B cell (primary cell): ENCODE measurements around the gene ADI1. TPM values are rescaled to one million over a fixed set of nuclear protein-coding genes. Genes with fewer than 3 reads are reported as not detected.

Experiments used
- ATAC-seq: fragments of 200-7000 bp; cut with Tn5 transposase; one replicate; pipeline ENCODE4 v1.10.0; 2021; ENCODE audit warnings: low read depth, mild to moderate bottlenecking, moderate number of reproducible peaks, moderate library complexity
- CTCF ChIA-PET: fragments of 350-600 bp; sonication (Branson Sonifier 250); formaldehyde crosslinking; loops from one replicate; lab custom pipeline; 2021; ENCODE audit warnings: antibody characterized with exemption, inconsistent platforms; lab: Charles Lee
- POLR2A ChIA-PET: fragments of 350-600 bp; sonication (Branson Sonifier 250); formaldehyde crosslinking; loops from one replicate; lab custom pipeline; 2021; ENCODE audit warnings: antibody characterized with exemption; lab: Charles Lee
- DNase-seq: peaks from one replicate; pipeline ENCODE4 v3.0.0; 2013
- H2AFZ ChIP-seq: 2 replicates; pipeline ENCODE4 v1.6.1; 2012; ENCODE audit warnings: mild to moderate bottlenecking, low read depth, low read length; ENCODE audit not compliant: insufficient read depth, poor library complexity, severe bottlenecking
- H3K27ac ChIP-seq, 2 donors: 1 replicate in 1 of 2; 2 replicates in 1 of 2; pipeline ENCODE4 v1.5.1; 2012 to 2013; ENCODE audit warnings: low read length in 2 of 2, mild to moderate bottlenecking in 2 of 2, moderate library complexity in 1 of 2
- H3K27me3 ChIP-seq, 4 experiments: fragments of 200-600 bp in 1 of 4; sonication (generic) in 1 of 4; replicated peaks in 1 of 4; 1 replicate in 2 of 4; 2 replicates in 2 of 4; pipeline versions ENCODE4 v1.6.1 to v1.7.0; 2013 to 2016; ENCODE audit warnings: low read length in 3 of 4, mild to moderate bottlenecking in 2 of 4, mixed read lengths in 1 of 4, moderate library complexity in 1 of 4; ENCODE audit not compliant: insufficient read depth in 4 of 4, control insufficient read depth in 3 of 4; ENCODE audit errors: control extremely low read depth in 1 of 4
- H3K36me3 ChIP-seq, 2 experiments: replicated peaks in 1 of 2; 1 replicate in 1 of 2; 2 replicates in 1 of 2; pipeline versions ENCODE4 v1.6.1 to v1.7.1; 2013; ENCODE audit warnings: low read length in 1 of 2; ENCODE audit not compliant: insufficient read depth in 2 of 2, control insufficient read depth in 1 of 2; ENCODE audit errors: control extremely low read depth in 1 of 2, extremely low read depth in 1 of 2
- H3K4me1 ChIP-seq, 2 donors: fragments of 200-600 bp in 1 of 2; sonication (generic) in 1 of 2; 1 replicate in 1 of 2; 2 replicates in 1 of 2; pipeline versions ENCODE4 v1.5.1 to v1.6.1; 2013 to 2017; ENCODE audit warnings: low read length in 2 of 2; ENCODE audit not compliant: control insufficient read depth in 2 of 2, insufficient read depth in 2 of 2
- H3K4me2 ChIP-seq: replicated peaks from 2 replicates; pipeline ENCODE3; 2012; ENCODE audit warnings: mild to moderate bottlenecking, low read depth, low read length; ENCODE audit not compliant: poor library complexity, severe bottlenecking
- H3K4me3 ChIP-seq, 5 experiments: fragments of 200-600 bp in 1 of 5; sonication (generic) in 1 of 5; 1 replicate in 3 of 5; 2 replicates in 2 of 5; pipeline versions ENCODE4 v1.5.1 to v1.7.0; 2011 to 2016; ENCODE audit warnings: low read length in 4 of 5, mild to moderate bottlenecking in 4 of 5, low read depth in 2 of 5, control low read depth in 1 of 5, moderate library complexity in 1 of 5; ENCODE audit not compliant: insufficient read depth in 1 of 5; ENCODE audit errors: control extremely low read depth in 1 of 5, extremely low read depth in 1 of 5
- H3K79me2 ChIP-seq: fragments of 200-600 bp; sonication (generic); one replicate; pipeline ENCODE4 v1.6.0; 2016; ENCODE audit warnings: low read length; ENCODE audit not compliant: control insufficient read depth, insufficient read depth
- H3K9ac ChIP-seq: fragments of 200-600 bp; sonication (generic); 2 replicates; pipeline ENCODE4 v1.6.1; 2017; ENCODE audit warnings: mild to moderate bottlenecking, low read length, moderate library complexity
- H3K9me3 ChIP-seq, 3 donors: one replicate each; pipeline versions ENCODE4 v1.6.1 to v1.7.1; 2013; ENCODE audit warnings: low read length in 2 of 3; ENCODE audit not compliant: control insufficient read depth in 2 of 3, insufficient read depth in 1 of 3; ENCODE audit errors: control extremely low read depth in 1 of 3
- H4K20me1 ChIP-seq: 2 replicates; pipeline ENCODE4 v1.6.0; 2012; ENCODE audit warnings: mild to moderate bottlenecking, low read length; ENCODE audit not compliant: insufficient read depth, control insufficient read depth, poor library complexity, severe bottlenecking
- H3K27ac Mint-ChIP-seq: one replicate; pipeline ENCODE4 v1.8.0; 2021; ENCODE audit warnings: mixed read lengths
- H3K27me3 Mint-ChIP-seq: one replicate; pipeline ENCODE4 v1.8.0; 2021; ENCODE audit warnings: mixed read lengths
- H3K4me1 Mint-ChIP-seq: one replicate; pipeline ENCODE4 v1.8.0; 2021; ENCODE audit warnings: mixed read lengths
- H3K4me3 Mint-ChIP-seq: one replicate; pipeline ENCODE4 v1.8.0; 2021; ENCODE audit warnings: mixed read lengths
- H3K9me3 Mint-ChIP-seq: one replicate; pipeline ENCODE4 v1.8.0; 2022; ENCODE audit warnings: mixed read lengths; ENCODE audit not compliant: insufficient read depth
- CTCF ChIP-seq: fragments of 200-600 bp; IDR thresholded peaks from one replicate; pipeline ENCODE4 v1.8.0; 2022; ENCODE audit warnings: antibody characterized with exemption, mild to moderate bottlenecking
- EZH2 ChIP-seq: IDR thresholded peaks from 2 replicates; pipeline ENCODE4 v1.6.1; 2012; ENCODE audit warnings: borderline replicate concordance, low read depth, mild to moderate bottlenecking, moderate library complexity, low read length; ENCODE audit not compliant: insufficient read depth, poor library complexity, severe bottlenecking
- WGBS: methylation state at CpG from one replicate; pipeline ENCODE4 v1.1.5; 2013; ENCODE audit warnings: missing lambda C conversion rate; ENCODE audit not compliant: insufficient coverage; 5-methylcytosine and 5-hydroxymethylcytosine counted together
- intact Hi-C: fragments of 100-400 bp; cut with micrococcal nuclease; formaldehyde crosslinking; loops from one replicate; pipeline ENCODE4 v1.10.0; 2022
- polyA plus RNA-seq: library from polyadenylated mRNA; depleted of rRNA; stranded (reverse); fragments of >200 nt; gene quantifications from 2 replicates; pipeline ENCODE4 v1.2.3, GENCODE V29; 2012
- total RNA-seq, 2 donors: library from RNA; stranded (reverse); fragments of 120-200 nt in 1 of 2; gene quantifications; 1 replicate in 1 of 2; 2 replicates in 1 of 2; pipeline versions ENCODE4 v1.2.3 to v1.2.4, GENCODE V29; 2013 to 2022

Gene ADI1
- total and polyA plus RNA-seq, 2 donors (not counting 1 experiment from before 2014, with no cell fraction given), result 15.2 to 23.1 TPM

- Histone ChIP-seq H3K27ac (no peak overlapping the region), H3K4me2 (no peak overlapping the region), H3K36me3 (peaks cover 28 to 82% of the 10 kb centered on the region in 2 experiments), H3K4me1 (no peaks in the 10 kb centered on the region), H3K9me3 (peaks cover 0 to 1% (median 0%) of the 10 kb centered on the region in 3 donors), H3K4me3 (no peak overlapping the region), H3K9ac (no peak overlapping the region), H4K20me1 (no peaks in the 10 kb centered on the region), H3K79me2 (peaks cover 4% of the 10 kb centered on the region), H2AFZ (no peak overlapping the region), H3K27me3 (no peaks in the 10 kb centered on the region)
- DNase-seq (no peak), ATAC-seq (no peak)
- ChIA-PET POLR2A (no interaction called here), CTCF (no interaction called here)
- H3K27ac Mint-ChIP-seq, result no peak overlapping the region
- TF ChIP-seq CTCF (no peak), EZH2 (no peak)
- 90% methylated on average over 2 of the region's 2 CpGs for WGBS
- no peaks in the 10 kb centered on the region for H3K4me1 Mint-ChIP-seq
- intact Hi-C loops, result no loop called here
- no peaks in the 10 kb centered on the region for H3K27me3 Mint-ChIP-seq
- H3K4me3 Mint-ChIP-seq, result no peak overlapping the region
- H3K9me3 Mint-ChIP-seq, result no peaks in the 10 kb centered on the region
Observed at GRCh38 chr2:3547915-3548314, 28.6 kb upstream of the ADI1 start.

GRCh38 chr2:3545788-3546478 lies 26.6 kb upstream of the ADI1 start:
- Mint-ChIP-seq H3K4me3 (no peak overlapping the region), H3K9me3 (no peaks in the 10 kb centered on the region), H3K27ac (no peak overlapping the region), H3K4me1 (no peaks in the 10 kb centered on the region), H3K27me3 (no peaks in the 10 kb centered on the region)
- Histone ChIP-seq H3K27me3 (no peaks in the 10 kb centered on the region), H3K36me3 (peaks cover 21 to 84% of the 10 kb centered on the region in 2 experiments), H3K27ac (no peak overlapping the region), H3K4me1 (no peaks in the 10 kb centered on the region), H3K79me2 (no peaks in the 10 kb centered on the region), H3K4me2 (no peak overlapping the region), H3K4me3 (no peak overlapping the region), H3K9ac (no peak overlapping the region), H4K20me1 (no peaks in the 10 kb centered on the region), H3K9me3 (peaks cover 0 to 1% (median 0%) of the 10 kb centered on the region in 3 donors), H2AFZ (no peak overlapping the region)
- intact Hi-C loops, result no loop called here
- ATAC-seq (no peak), DNase-seq (no peak)
- TF ChIP-seq CTCF, result no peak
- no peak for TF ChIP-seq EZH2
- POLR2A ChIA-PET, result no interaction called here
- WGBS, result 100% methylated on average over 6 of the region's 10 CpGs
- CTCF ChIA-PET, result no interaction called here
